ENCODE results near the gene ATP6V1B1.

ATP6V1B1 gene

GRCh38 chr2:70936979-70937811 lies 1.5 kb downstream of the ATP6V1B1 start:
- H3K27ac ChIP-seq (ENCODE audit: low read depth, low read length) = no peak overlapping the region

DNA sequence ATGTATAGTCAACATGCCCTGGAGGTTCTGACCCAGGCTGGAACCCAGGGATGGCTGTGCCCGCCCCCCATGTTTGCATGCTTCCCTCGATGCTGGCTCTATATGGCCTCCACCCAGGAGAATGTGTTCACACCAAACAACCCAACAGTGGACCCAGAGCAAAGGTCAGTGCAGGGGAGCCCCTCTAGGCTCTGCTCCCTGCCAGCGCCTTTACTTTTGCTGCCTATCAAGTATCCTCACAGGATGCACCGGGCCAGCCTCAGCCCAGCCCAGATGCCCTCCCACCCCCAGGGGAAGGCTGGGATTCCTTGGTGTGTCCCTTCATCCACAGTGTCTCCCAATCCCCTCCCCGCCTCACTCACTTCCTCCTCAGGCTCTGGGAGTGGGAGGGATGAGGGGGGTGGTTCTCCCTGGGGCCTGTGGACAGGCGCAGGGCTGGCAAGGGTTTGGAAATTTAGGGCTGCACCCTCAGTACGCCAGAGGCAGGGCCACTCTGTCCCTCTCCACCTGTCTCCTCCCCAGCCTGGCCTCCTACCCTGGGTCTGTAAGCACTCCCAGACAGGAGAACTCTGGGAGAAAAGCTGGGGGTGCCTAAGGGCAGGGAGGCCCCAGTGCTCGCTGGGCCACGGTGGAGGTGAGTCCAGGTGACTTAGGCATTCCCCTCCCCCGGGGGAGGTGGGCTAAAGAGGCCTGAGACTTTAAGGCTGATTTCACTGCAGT lies 2.3 kb downstream of the ATP6V1B1 start:
- no peaks in the 10 kb centered on the region for H3K36me3 ChIP-seq (ENCODE audit: control insufficient read depth in 1 of 2, insufficient read depth in 2 of 2, low read length in 2 of 2)
- no peak overlapping the region for H3K27ac ChIP-seq (ENCODE audit: low read depth, low read length)
- no peak overlapping the region for H3K4me3 ChIP-seq (ENCODE audit: low read depth in 1 of 2, low read length in 2 of 2)
- no peaks in the 10 kb centered on the region for H3K4me1 ChIP-seq (ENCODE audit: control insufficient read depth in 1 of 2, insufficient read depth in 2 of 2, low read length in 2 of 2)
- H3K9ac ChIP-seq (ENCODE audit: low read depth in 1 of 2, low read length in 2 of 2) = no peak overlapping the region
- H3K27me3 ChIP-seq (ENCODE audit: control insufficient read depth in 1 of 2, insufficient read depth in 2 of 2, low read length in 2 of 2) = peaks cover 0 to 4% of the 10 kb centered on the region in 2 donors
- no peaks in the 10 kb centered on the region for H3K9me3 ChIP-seq (ENCODE audit: control insufficient read depth in 1 of 2, low read length in 2 of 2)

More at GRCh38 chr2:70936979-70937811, 1.5 kb downstream of the ATP6V1B1 start:
- Histone ChIP-seq H3K9me3 (ENCODE audit: control insufficient read depth in 1 of 2, low read length in 2 of 2) (no peaks in the 10 kb centered on the region), H3K27me3 (ENCODE audit: control insufficient read depth in 1 of 2, insufficient read depth in 2 of 2, low read length in 2 of 2) (peaks cover 0 to 4% of the 10 kb centered on the region in 2 donors), H3K4me1 (ENCODE audit: control insufficient read depth in 1 of 2, insufficient read depth in 2 of 2, low read length in 2 of 2) (no peaks in the 10 kb centered on the region), H3K9ac (ENCODE audit: low read depth in 1 of 2, low read length in 2 of 2) (no peak overlapping the region), H3K4me3 (ENCODE audit: low read depth in 1 of 2, low read length in 2 of 2) (no peak overlapping the region), H3K36me3 (ENCODE audit: control insufficient read depth in 1 of 2, insufficient read depth in 2 of 2, low read length in 2 of 2) (no peaks in the 10 kb centered on the region)

GRCh38 chr2:70938586-70938950 lies 2.9 kb downstream of the ATP6V1B1 start:
- H3K9ac ChIP-seq (ENCODE audit: low read depth in 1 of 2, low read length in 2 of 2) = no peak overlapping the region
- H3K27ac ChIP-seq (ENCODE audit: low read depth, low read length) = no peak overlapping the region
- no peak overlapping the region for H3K4me3 ChIP-seq (ENCODE audit: low read depth in 1 of 2, low read length in 2 of 2)
- H3K27me3 ChIP-seq (ENCODE audit: control insufficient read depth in 1 of 2, insufficient read depth in 2 of 2, low read length in 2 of 2) = peaks cover 0 to 4% of the 10 kb centered on the region in 2 donors
- no peaks in the 10 kb centered on the region for H3K4me1 ChIP-seq (ENCODE audit: control insufficient read depth in 1 of 2, insufficient read depth in 2 of 2, low read length in 2 of 2)
- H3K9me3 ChIP-seq (ENCODE audit: control insufficient read depth in 1 of 2, low read length in 2 of 2) = no peaks in the 10 kb centered on the region
- no peaks in the 10 kb centered on the region for H3K36me3 ChIP-seq (ENCODE audit: control insufficient read depth in 1 of 2, insufficient read depth in 2 of 2, low read length in 2 of 2)

- Histone ChIP-seq H3K27me3 (ENCODE audit: control insufficient read depth in 1 of 2, insufficient read depth in 2 of 2, low read length in 2 of 2) (peaks cover 0 to 4% of the 10 kb centered on the region in 2 donors), H3K27ac (ENCODE audit: low read depth, low read length) (no peak overlapping the region), H3K36me3 (ENCODE audit: control insufficient read depth in 1 of 2, insufficient read depth in 2 of 2, low read length in 2 of 2) (no peaks in the 10 kb centered on the region), H3K4me1 (ENCODE audit: control insufficient read depth in 1 of 2, insufficient read depth in 2 of 2, low read length in 2 of 2) (no peaks in the 10 kb centered on the region), H3K4me3 (ENCODE audit: low read depth in 1 of 2, low read length in 2 of 2) (no peak overlapping the region), H3K9me3 (ENCODE audit: control insufficient read depth in 1 of 2, low read length in 2 of 2) (no peaks in the 10 kb centered on the region), H3K9ac (ENCODE audit: low read depth in 1 of 2, low read length in 2 of 2) (no peak overlapping the region)
These were observed 3.5 kb downstream of the ATP6V1B1 start for GRCh38 chr2:70939001-70939838.

DNA sequence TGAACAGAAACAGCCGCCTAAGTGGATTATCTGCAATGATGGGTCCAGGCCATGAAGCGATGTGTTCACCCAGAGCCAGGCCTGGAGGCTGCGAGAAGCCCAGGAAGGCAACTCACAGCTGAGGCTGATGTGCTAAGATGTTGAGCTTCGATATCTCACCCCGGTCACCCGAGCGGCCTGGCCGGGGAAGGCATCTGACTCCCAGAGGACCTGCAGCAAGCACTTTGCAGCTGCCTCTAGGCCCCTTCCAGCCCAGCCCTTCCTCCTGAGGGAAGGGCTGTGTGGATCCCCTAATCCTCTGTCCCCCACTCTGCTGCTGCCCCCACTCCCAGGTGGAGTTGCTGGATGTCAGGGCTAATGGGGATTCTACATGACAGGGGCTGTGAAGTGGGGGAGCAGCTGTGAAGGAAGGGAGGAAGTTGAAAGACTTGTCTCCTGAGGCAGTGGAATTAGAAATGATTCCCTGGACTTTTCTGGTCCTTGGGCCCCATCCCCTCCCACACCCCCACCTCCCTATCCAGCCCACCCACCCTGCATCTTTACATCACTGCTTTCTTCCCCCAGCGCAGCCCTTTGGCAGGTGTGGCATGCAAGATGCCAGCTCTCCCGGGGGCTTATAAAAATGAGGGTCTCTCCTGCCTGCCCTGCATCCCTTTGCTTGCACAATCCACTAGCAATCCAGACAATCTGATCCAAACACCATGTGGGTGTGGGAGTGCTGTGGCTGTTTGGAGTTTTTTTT lies 4.3 kb downstream of the ATP6V1B1 start:
- H3K27ac ChIP-seq (ENCODE audit: low read depth, low read length) = no peak overlapping the region
- H3K36me3 ChIP-seq (ENCODE audit: control insufficient read depth in 1 of 2, insufficient read depth in 2 of 2, low read length in 2 of 2) = no peaks in the 10 kb centered on the region
- H3K4me1 ChIP-seq (ENCODE audit: control insufficient read depth in 1 of 2, insufficient read depth in 2 of 2, low read length in 2 of 2) = no peaks in the 10 kb centered on the region
- no peaks in the 10 kb centered on the region for H3K9me3 ChIP-seq (ENCODE audit: control insufficient read depth in 1 of 2, low read length in 2 of 2)
- H3K4me3 ChIP-seq (ENCODE audit: low read depth in 1 of 2, low read length in 2 of 2) = no peak overlapping the region
- peaks cover 0 to 4% of the 10 kb centered on the region in 2 donors for H3K27me3 ChIP-seq (ENCODE audit: control insufficient read depth in 1 of 2, insufficient read depth in 2 of 2, low read length in 2 of 2)
- no peak overlapping the region for H3K9ac ChIP-seq (ENCODE audit: low read depth in 1 of 2, low read length in 2 of 2)

DNA sequence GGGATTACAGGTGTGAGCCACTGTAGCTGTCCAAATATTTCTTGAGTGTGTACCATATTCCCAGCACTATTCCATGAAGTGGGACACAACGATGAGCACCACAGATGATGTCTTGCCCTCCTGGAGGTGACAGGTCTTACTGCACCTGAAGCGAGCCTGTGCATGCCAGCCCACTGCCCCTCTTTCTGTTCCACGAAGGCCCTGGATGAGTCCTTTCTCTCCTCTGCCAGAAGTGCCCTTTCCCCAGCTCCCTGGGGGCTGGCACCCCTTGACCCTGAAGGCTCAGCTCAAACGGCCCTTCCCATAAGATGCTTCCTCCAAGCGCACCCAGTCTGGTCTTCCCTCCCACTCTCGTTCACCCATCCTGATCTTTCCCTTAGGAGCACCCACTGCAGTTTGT lies 5.5 kb downstream of the ATP6V1B1 start:
- H3K27me3 ChIP-seq (ENCODE audit: control insufficient read depth in 1 of 2, insufficient read depth in 2 of 2, low read length in 2 of 2) = peaks cover 0 to 4% of the 10 kb centered on the region in 2 donors
- no peaks in the 10 kb centered on the region for H3K9me3 ChIP-seq (ENCODE audit: control insufficient read depth in 1 of 2, low read length in 2 of 2)
- H3K36me3 ChIP-seq (ENCODE audit: control insufficient read depth in 1 of 2, insufficient read depth in 2 of 2, low read length in 2 of 2) = no peaks in the 10 kb centered on the region
- no peaks in the 10 kb centered on the region for H3K4me1 ChIP-seq (ENCODE audit: control insufficient read depth in 1 of 2, insufficient read depth in 2 of 2, low read length in 2 of 2)
- no peak overlapping the region for H3K4me3 ChIP-seq (ENCODE audit: low read depth in 1 of 2, low read length in 2 of 2)
- H3K9ac ChIP-seq (ENCODE audit: low read depth in 1 of 2, low read length in 2 of 2) = no peak overlapping the region
- H3K27ac ChIP-seq (ENCODE audit: low read depth, low read length) = no peak overlapping the region

GRCh38 chr2:70941701-70942100 lies 6.0 kb downstream of the ATP6V1B1 start:
- no peaks in the 10 kb centered on the region for H3K9me3 ChIP-seq (ENCODE audit: control insufficient read depth in 1 of 2, low read length in 2 of 2)
- peaks cover 0 to 4% of the 10 kb centered on the region in 2 donors for H3K27me3 ChIP-seq (ENCODE audit: control insufficient read depth in 1 of 2, insufficient read depth in 2 of 2, low read length in 2 of 2)
- no peak overlapping the region for H3K9ac ChIP-seq (ENCODE audit: low read depth in 1 of 2, low read length in 2 of 2)
- no peaks in the 10 kb centered on the region for H3K4me1 ChIP-seq (ENCODE audit: control insufficient read depth in 1 of 2, insufficient read depth in 2 of 2, low read length in 2 of 2)
- no peak overlapping the region for H3K4me3 ChIP-seq (ENCODE audit: low read depth in 1 of 2, low read length in 2 of 2)
- no peak overlapping the region for H3K27ac ChIP-seq (ENCODE audit: low read depth, low read length)
- no peaks in the 10 kb centered on the region for H3K36me3 ChIP-seq (ENCODE audit: control insufficient read depth in 1 of 2, insufficient read depth in 2 of 2, low read length in 2 of 2)

- peaks cover 7 to 11% of the 10 kb centered on the region in 2 donors for H3K27me3 ChIP-seq (ENCODE audit: control insufficient read depth in 1 of 2, insufficient read depth in 2 of 2, low read length in 2 of 2)
- no peak overlapping the region for H3K27ac ChIP-seq (ENCODE audit: low read depth, low read length)
- no peaks in the 10 kb centered on the region for H3K9me3 ChIP-seq (ENCODE audit: control insufficient read depth in 1 of 2, low read length in 2 of 2)
- H3K36me3 ChIP-seq (ENCODE audit: control insufficient read depth in 1 of 2, insufficient read depth in 2 of 2, low read length in 2 of 2) = no peaks in the 10 kb centered on the region
- H3K4me3 ChIP-seq (ENCODE audit: low read depth in 1 of 2, low read length in 2 of 2) = no peak overlapping the region
- H3K9ac ChIP-seq (ENCODE audit: low read depth in 1 of 2, low read length in 2 of 2) = no peak overlapping the region
- no peaks in the 10 kb centered on the region for H3K4me1 ChIP-seq (ENCODE audit: control insufficient read depth in 1 of 2, insufficient read depth in 2 of 2, low read length in 2 of 2)
These were observed 6.9 kb downstream of the ATP6V1B1 start for GRCh38 chr2:70942396-70943204.

Data from duodenal mucosa (tissue), 2 donors.